Measurements from ENCODE around the gene NEUROD6.

DNA sequence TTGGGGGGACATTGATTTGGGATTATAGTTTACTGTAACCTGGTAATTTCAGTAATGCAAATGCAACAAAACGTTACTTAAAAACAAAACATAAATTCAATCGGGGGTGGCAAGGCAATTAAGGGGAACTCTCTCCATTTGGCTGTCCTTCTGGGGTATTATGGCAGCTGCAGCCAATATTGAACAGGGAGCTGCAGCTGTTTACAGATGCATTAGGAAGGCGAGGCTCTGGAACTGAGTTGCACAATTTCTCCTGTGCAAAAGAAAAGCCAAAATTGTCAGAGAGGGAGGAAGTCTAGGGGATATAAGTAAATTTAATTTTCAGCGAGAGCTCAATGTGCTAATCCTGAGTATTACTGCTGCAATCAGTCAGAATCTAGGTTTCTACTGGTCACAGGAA is 36.1 kb downstream of the NEUROD6 start:
- TF ChIP-seq, protein P1, sequence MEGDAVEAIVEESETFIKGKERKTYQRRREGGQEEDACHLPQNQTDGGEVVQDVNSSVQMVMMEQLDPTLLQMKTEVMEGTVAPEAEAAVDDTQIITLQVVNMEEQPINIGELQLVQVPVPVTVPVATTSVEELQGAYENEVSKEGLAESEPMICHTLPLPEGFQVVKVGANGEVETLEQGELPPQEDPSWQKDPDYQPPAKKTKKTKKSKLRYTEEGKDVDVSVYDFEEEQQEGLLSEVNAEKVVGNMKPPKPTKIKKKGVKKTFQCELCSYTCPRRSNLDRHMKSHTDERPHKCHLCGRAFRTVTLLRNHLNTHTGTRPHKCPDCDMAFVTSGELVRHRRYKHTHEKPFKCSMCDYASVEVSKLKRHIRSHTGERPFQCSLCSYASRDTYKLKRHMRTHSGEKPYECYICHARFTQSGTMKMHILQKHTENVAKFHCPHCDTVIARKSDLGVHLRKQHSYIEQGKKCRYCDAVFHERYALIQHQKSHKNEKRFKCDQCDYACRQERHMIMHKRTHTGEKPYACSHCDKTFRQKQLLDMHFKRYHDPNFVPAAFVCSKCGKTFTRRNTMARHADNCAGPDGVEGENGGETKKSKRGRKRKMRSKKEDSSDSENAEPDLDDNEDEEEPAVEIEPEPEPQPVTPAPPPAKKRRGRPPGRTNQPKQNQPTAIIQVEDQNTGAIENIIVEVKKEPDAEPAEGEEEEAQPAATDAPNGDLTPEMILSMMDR (IDR thresholded peaks at IDR 0.05): no peak
- no peak for TF ChIP-seq POLR2A (IDR thresholded peaks at IDR 0.05)
- no peak for TF ChIP-seq POLR2AphosphoS5 (IDR thresholded peaks at IDR 0.05)

Data from transverse colon (tissue), 4 donors.